CD4-positive, alpha-beta T cell treated with Interleukin-4 for 1 hour (primary cell): Measurements from ENCODE around the gene DZANK1.
"Not testable (repeated sequence)": the region's sequence is repeated elsewhere in the genome, so short reads cannot be mapped to it uniquely, and the experiment has no call there.

Source experiments
- DNase-seq, 2 donors: peaks; one replicate each; pipeline ENCODE4 v3.0.0-alpha.2; 2020 to 2022

Gene DZANK1

GRCh38 chr20:18436847-18437246, 30.0 kb downstream of the DZANK1 start:
- DNase-seq: no peak

DNA sequence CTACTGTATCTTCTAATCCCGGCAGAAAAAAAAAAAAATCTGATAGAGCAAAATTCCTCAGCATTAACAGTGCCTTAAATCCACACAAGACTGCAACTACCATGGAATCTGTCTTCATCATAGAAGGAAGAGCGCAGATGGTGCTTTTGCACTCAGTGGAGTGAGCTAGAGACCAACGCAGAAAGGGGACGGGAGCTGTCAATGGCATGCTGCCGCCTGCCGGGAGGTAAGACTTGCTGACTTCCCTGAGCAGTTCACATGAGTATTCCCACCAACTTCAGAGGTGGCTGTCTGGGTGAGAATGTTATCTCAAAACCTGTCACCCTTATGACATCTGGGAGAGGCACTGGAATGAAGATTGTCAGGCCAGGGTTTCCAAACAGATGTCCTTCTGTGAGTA, 35.6 kb downstream of the DZANK1 start:
- no peak for DNase-seq

DNA sequence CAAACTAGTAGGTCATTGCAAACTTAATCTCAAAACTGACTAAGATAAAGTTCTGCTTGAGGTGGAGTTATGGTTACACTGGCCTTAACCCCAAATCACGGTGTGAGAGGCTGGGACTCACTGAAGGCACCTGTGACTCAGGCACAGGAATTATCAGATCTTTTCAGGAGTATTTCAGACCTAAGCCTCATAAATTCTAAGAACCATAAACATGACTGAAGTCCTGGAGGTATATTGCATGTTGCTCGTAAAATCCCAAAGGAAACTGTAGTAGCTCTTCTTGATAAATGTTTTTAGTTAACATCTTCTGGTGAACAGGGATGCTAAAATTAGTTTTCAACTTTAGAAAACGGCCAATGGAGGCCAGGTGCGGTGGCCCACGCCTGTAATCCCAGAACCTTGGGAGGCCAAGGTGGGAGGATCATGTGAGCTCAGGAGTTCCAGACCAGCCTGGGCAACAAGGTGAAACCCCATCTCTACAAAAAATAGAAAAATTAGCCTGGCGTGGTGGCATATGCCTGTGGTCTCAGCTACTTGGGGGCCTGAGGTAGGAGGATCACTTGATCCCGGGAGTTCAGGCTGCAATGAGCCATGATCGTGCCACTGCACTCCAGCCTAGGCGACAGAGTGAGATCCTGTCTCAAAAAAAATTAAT, 36.5 kb downstream of the DZANK1 start:
- DNase-seq: no peak

DNA sequence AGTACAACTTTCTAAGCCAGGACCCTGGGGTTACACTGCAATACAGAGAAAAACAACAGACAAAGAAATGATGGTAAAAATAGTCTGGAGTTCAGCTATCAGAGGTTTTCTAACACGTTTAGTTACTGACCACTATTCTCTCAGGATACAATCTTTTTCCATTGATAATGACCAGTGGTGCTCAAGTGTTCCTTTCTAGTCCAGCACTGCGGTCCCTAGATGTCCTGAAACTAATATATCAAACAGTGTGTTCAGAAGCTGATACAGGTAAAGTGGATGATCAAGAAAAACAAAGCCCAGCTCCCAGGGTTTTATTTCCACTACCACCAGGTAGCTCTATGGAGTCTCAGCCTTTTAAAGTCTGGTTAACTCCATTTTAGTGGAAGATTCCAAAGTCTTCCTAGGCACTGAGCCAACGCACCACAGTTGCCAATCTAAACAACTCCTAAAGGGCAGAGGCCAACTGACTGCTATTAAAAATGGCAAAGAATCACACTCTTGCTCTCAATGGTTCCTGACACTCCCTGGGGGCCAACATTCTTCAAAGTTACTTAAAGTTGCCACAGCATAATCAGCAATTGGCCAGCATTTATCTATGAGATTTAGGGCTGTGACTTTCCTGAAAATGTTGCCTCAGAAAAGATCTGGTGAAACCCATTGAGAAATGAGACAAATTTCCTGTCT, 38.2 kb downstream of the DZANK1 start:
- no peak for DNase-seq

GRCh38 chr20:18427214-18427613, 39.6 kb downstream of the DZANK1 start:
- DNase-seq: no peak

GRCh38 chr20:18421608-18422007, 45.2 kb downstream of the DZANK1 start:
- DNase-seq: no peak

DNA sequence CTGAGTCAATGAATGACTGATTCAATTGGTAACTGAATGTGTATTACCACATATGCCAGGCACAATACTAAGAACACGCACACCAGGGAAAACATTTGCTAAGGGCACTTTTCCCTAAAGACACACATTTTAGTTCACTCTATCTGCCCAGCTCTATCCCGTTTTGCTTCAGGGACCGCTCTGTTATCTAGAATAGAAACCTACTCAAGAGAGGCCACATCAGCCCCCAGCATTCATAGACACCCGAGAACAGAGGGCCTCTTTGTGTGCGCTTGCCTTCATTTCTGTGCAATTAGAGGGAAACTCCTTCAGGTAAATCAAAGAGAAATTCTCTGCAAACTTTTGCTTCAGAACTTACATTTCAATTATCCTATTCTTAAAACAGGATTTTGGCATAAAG, 50.3 kb downstream of the DZANK1 start:
- no peak for DNase-seq

DNA sequence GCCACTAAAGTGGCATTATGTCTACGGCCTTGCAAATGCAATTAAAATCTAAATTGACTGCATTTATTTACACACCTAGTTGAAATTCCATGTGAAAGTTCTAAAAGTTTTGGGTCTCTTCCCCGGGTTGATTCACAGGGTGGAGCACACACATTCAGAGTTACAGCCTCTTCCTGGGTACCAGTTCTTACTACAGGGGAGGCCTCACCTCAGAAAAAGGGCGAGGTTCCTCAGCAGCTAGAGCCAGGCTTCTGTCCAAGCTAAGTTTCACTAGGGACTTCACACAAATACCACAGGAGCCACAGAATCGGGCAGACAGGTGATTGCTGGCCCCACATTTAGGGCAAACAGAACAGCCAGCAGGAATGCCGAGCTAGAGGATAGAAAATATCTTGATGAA, 52.7 kb downstream of the DZANK1 start:
- no peak for DNase-seq

- no peak for DNase-seq
Measured at GRCh38 chr20:18412221-18412901, 54.5 kb downstream of the DZANK1 start.

GRCh38 chr20:18405826-18406225, 61.0 kb downstream of the DZANK1 start:
- no peak for DNase-seq

DNA sequence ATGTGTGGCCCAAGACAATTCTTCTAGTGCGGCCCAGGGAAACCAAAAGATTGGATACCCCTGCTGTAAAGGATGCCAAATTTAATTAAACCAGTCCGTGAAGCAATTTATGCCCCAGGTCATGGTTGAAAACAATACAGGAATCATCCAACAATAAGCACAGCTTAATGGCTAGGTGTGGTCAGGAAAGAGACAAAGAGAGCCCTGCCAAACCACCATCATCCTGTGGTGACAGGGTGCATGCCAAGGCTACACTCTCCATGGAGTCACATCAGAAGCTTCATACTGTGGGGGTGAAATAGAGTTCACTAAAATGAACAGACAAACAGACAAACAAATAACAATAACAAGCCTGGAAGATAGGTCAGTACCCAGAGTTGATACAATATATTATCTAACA, 62.7 kb downstream of the DZANK1 start:
- no peak for DNase-seq

- DNase-seq: no peak
Measured at GRCh38 chr20:18403269-18403668, 63.6 kb downstream of the DZANK1 start.

GRCh38 chr20:18401305-18401704, 65.5 kb downstream of the DZANK1 start:
- DNase-seq: no peak

GRCh38 chr20:18400460-18400859, 66.4 kb downstream of the DZANK1 start:
- no peak for DNase-seq

GRCh38 chr20:18398713-18399112, 68.1 kb downstream of the DZANK1 start:
- DNase-seq: not testable (repeated sequence)

GRCh38 chr20:18397030-18397429, 69.8 kb downstream of the DZANK1 start:
- no peak for DNase-seq

DNA sequence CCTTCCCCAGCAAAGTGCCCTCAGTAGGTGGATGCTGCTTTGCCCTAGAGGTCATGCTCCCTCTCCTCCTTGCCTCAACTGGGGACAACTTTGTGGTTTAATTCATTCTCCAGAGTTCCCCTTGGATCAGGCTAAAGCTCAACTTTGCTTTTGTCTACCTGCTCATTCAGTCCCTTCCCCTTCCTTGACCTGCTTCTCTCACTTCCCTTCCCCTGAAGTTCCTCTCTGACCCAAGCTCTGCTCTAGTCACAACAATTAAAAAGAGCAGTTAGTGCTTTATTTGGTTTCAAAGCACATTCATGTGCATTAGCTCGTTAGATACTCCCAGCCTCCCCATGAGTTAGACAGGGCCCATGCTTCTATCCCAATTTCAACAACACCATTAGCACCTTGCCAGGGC, 71.3 kb downstream of the DZANK1 start:
- no peak for DNase-seq

- DNase-seq: no peak
Measured at GRCh38 chr20:18394363-18394762, 72.5 kb downstream of the DZANK1 start.

- no peak for DNase-seq
Measured at GRCh38 chr20:18391686-18392085, 75.1 kb downstream of the DZANK1 start.

DNA sequence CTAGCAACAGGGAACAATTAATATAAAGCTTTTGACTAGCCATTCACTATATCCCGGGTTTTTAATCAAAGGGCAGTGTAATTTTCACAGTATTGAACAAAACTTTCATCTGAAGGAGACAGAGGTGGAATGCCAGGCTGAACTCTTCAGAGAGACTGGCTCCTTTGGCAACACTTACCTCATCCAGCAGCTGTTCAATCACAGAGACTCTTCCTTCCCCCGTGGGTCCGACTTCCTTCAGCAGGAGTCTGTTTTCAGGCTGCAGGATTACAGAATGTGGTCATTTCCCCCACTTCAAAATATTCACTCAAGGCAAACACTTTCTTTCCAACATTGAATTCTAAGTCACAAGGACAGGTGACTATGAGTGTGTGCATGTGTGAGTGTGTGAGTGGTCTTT, 76.6 kb downstream of the DZANK1 start:
- no peak for DNase-seq

DNA sequence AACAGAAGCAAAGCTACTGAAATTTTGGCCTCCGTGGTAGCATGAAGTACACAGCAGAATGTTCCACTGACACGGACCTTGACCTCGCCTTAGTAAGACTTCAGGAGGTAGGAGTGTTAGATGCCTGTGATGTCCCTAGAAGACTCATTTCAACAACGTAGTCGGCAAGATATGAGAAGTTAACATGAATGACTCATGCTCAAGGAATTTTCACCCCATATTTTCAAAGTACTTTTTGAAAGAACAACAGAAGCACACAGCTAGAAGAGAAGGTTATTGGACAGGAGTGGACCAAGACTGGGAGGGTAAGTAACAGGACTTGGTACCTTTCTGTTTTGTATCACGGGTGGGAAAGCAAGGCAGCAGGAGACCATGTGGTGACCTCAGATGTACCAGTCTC, 78.0 kb downstream of the DZANK1 start:
- no peak for DNase-seq

DNA sequence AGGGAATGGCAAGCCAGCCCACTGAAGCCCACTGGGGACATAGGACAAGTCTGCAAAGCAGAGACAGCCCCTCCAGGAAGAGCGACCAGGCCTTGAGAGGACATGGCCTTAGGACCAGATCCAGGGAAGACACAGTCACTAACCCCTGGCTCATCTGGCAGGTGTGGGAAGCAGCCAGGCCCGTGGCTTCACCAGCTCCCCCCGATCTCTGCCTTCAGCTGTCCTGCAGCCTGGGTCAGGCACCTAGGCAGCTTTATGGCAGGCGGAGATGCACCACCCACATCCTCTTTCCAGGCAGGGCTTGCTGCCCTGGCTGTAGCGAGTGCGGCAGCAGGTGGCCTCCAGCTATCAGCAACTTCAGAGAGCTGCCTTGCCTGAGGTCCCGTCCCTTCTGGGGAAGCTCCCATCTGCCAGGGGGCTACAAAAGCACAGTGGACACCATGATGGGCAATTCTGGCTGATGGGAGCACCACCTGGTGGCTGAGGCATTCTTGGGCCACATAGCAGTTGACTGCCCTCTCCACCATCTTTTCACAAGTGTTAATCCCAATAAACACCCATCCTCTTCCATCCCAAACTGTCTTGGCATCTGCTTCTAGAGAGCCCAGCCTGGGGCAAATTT, 85.8 kb downstream of the DZANK1 start:
- no peak for DNase-seq

- no peak for DNase-seq
Measured at GRCh38 chr20:18377896-18378481, 88.8 kb downstream of the DZANK1 start.
